HEK293 (cell line): Measurements from ENCODE around the gene SPATA2.

Experiments used
- CTCF ChIA-PET: fragments of 350-600 bp; formaldehyde crosslinking; extraction: SDS; loops from one replicate; lab custom pipeline; 2021; ENCODE audit warnings: antibody characterized with exemption; lab: Yijun Ruan, JAX
- POLR2A ChIA-PET: fragments of 300-600 bp; formaldehyde crosslinking; extraction: SDS; loops from one replicate; lab custom pipeline; 2020; ENCODE audit warnings: antibody characterized with exemption, inconsistent platforms; lab: Yijun Ruan, JAX
- H3K27ac ChIP-seq: fragments of 200-500 bp; sonication (Bioruptor generic); 2 replicates; pipeline ENCODE4 v1.5.1; 2014; ENCODE audit warnings: low read depth, low read length, control low read depth, inconsistent platforms; ENCODE audit errors: extremely low read depth
- H3K36me3 ChIP-seq, 2 experiments: fragments of 200-500 bp in 1 of 2; sonication (Bioruptor generic) in 1 of 2; 1 replicate in 1 of 2; 2 replicates in 1 of 2; pipeline ENCODE4 v1.5.1; 2014 to 2017; ENCODE audit warnings: inconsistent platforms in 2 of 2, low read length in 2 of 2; ENCODE audit not compliant: control insufficient read depth in 2 of 2, insufficient read depth in 1 of 2
- H3K4me1 ChIP-seq: fragments of 200-500 bp; sonication (Bioruptor generic); 2 replicates; pipeline ENCODE4 v1.5.1; 2014; ENCODE audit warnings: mild to moderate bottlenecking, low read length, inconsistent platforms; ENCODE audit not compliant: control insufficient read depth, insufficient read depth
- H3K4me3 ChIP-seq: 2 replicates; pipeline ENCODE4 v1.5.1; 2011; ENCODE audit warnings: low read depth, mild to moderate bottlenecking, control low read depth, low read length, moderate library complexity
- H3K9me3 ChIP-seq: fragments of 200-500 bp; sonication (Bioruptor generic); 2 replicates; pipeline ENCODE4 v1.5.1; 2014; ENCODE audit warnings: low read depth, low read length, inconsistent platforms; ENCODE audit not compliant: control insufficient read depth, insufficient read depth
- AEBP2 ChIP-seq: fragments of 450-650 bp; formaldehyde crosslinking; IDR thresholded peaks from 2 replicates; pipeline ENCODE4 v1.5.1; 2016; ENCODE audit warnings: missing biosample characterization, missing genetic modification characterization, borderline replicate concordance
- GLI4 ChIP-seq: fragments of 450-650 bp; formaldehyde crosslinking; IDR thresholded peaks from 2 replicates; pipeline ENCODE4 v1.5.1; 2016; ENCODE audit warnings: missing biosample characterization, missing genetic modification characterization
- INSM2 ChIP-seq: fragments of 450-650 bp; formaldehyde crosslinking; IDR thresholded peaks from 2 replicates; pipeline ENCODE4 v1.5.1; 2016; ENCODE audit warnings: missing biosample characterization, missing genetic modification characterization
- SALL2 ChIP-seq: fragments of 450-650 bp; formaldehyde crosslinking; IDR thresholded peaks from 2 replicates; pipeline ENCODE4 v1.5.0; 2017; ENCODE audit warnings: missing biosample characterization, mild to moderate bottlenecking, missing genetic modification characterization, borderline replicate concordance
- SETDB1 ChIP-seq: IDR thresholded peaks from one replicate; pipeline ENCODE4 v1.6.1; 2017; ENCODE audit warnings: mild to moderate bottlenecking, low read length, moderate library complexity, mixed read lengths; ENCODE audit not compliant: insufficient read length
- TCF7L2 ChIP-seq: IDR thresholded peaks from 2 replicates; pipeline ENCODE4 v1.6.1; 2011; ENCODE audit warnings: low read depth, mild to moderate bottlenecking, inconsistent platforms, low read length, moderate library complexity, borderline replicate concordance
- YY2 ChIP-seq: fragments of 450-650 bp; formaldehyde crosslinking; IDR thresholded peaks from 2 replicates; pipeline ENCODE4 v1.5.1; 2016; ENCODE audit warnings: missing biosample characterization, missing genetic modification characterization
- ZBTB11 ChIP-seq: fragments of 450-650 bp; formaldehyde crosslinking; conservative IDR thresholded peaks from 2 replicates; pipeline ENCODE4 v1.5.1; 2016; ENCODE audit warnings: low read depth, missing biosample characterization, missing genetic modification characterization
- ZBTB26 ChIP-seq: fragments of 450-650 bp; formaldehyde crosslinking; optimal IDR thresholded peaks from 2 replicates; pipeline ENCODE3; 2016; ENCODE audit warnings: missing biosample characterization, mild to moderate bottlenecking, missing genetic modification characterization
- ZFP3 ChIP-seq: fragments of 450-650 bp; formaldehyde crosslinking; IDR thresholded peaks from 2 replicates; pipeline ENCODE4 v1.5.1; 2016; ENCODE audit warnings: low read depth, missing biosample characterization, missing genetic modification characterization
- ZNF157 ChIP-seq: fragments of 450-650 bp; formaldehyde crosslinking; IDR thresholded peaks from 2 replicates; pipeline ENCODE4 v1.5.1; 2016; ENCODE audit warnings: missing biosample characterization, missing genetic modification characterization
- ZNF398 ChIP-seq: fragments of 450-650 bp; formaldehyde crosslinking; IDR thresholded peaks from 2 replicates; pipeline ENCODE4 v1.5.1; 2017; ENCODE audit warnings: missing biosample characterization, missing genetic modification characterization
- ZNF529 ChIP-seq: fragments of 450-650 bp; formaldehyde crosslinking; IDR thresholded peaks from 2 replicates; pipeline ENCODE4 v1.5.1; 2017; ENCODE audit warnings: missing genetic modification characterization, missing biosample characterization; ENCODE audit not compliant: insufficient replicate concordance
- ZNF600 ChIP-seq: fragments of 450-650 bp; formaldehyde crosslinking; IDR thresholded peaks from 2 replicates; pipeline ENCODE4 v1.5.1; 2016; ENCODE audit warnings: missing biosample characterization, missing genetic modification characterization
- TF ChIP-seq, protein P1 (sequence below): fragments of 450-650 bp; IDR thresholded peaks from 2 replicates; pipeline ENCODE4 v1.5.1; 2018; ENCODE audit warnings: missing biosample characterization, mild to moderate bottlenecking, missing genetic modification characterization
- TF ChIP-seq, protein P2 (sequence below): fragments of 450-650 bp; formaldehyde crosslinking; IDR thresholded peaks from 2 replicates; pipeline ENCODE4; 2016; ENCODE audit warnings: missing biosample characterization, missing genetic modification characterization

SPATA2 gene

GRCh38 chr20:49877386-49877921, 37.9 kb downstream of the SPATA2 start:
- H3K27ac ChIP-seq = no peak overlapping the region
- no peaks in the 10 kb centered on the region for H3K4me1 ChIP-seq
- no peak overlapping the region for H3K4me3 ChIP-seq
- peaks cover 0 to 30% of the 10 kb centered on the region in 2 experiments; a peak in 2 of 3 replicates for H3K36me3 ChIP-seq
- TF ChIP-seq, protein P1, sequence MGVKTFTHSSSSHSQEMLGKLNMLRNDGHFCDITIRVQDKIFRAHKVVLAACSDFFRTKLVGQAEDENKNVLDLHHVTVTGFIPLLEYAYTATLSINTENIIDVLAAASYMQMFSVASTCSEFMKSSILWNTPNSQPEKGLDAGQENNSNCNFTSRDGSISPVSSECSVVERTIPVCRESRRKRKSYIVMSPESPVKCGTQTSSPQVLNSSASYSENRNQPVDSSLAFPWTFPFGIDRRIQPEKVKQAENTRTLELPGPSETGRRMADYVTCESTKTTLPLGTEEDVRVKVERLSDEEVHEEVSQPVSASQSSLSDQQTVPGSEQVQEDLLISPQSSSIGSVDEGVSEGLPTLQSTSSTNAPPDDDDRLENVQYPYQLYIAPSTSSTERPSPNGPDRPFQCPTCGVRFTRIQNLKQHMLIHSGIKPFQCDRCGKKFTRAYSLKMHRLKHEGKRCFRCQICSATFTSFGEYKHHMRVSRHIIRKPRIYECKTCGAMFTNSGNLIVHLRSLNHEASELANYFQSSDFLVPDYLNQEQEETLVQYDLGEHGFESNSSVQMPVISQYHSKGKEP (tag by site-specific recombination) = no peak
- TF ChIP-seq SALL2 = no peak
- TF ChIP-seq ZNF529 (tag by site-specific recombination) = no peak
- TF ChIP-seq AEBP2 (tag by site-specific recombination) = no peak
- TF ChIP-seq ZBTB11 = no peak
- TF ChIP-seq INSM2 (tag by site-specific recombination) = no peak
- no peak for TF ChIP-seq ZNF398 (tag by site-specific recombination)
- no peak for TF ChIP-seq SETDB1
- no peak for TF ChIP-seq YY2 (tag by site-specific recombination)
- no peak for TF ChIP-seq ZNF600 (tag by site-specific recombination)
- TF ChIP-seq ZBTB26 (tag by site-specific recombination) = no peak
- TF ChIP-seq ZFP3 = no peak
- no peak for TF ChIP-seq TCF7L2
- TF ChIP-seq, protein P2, sequence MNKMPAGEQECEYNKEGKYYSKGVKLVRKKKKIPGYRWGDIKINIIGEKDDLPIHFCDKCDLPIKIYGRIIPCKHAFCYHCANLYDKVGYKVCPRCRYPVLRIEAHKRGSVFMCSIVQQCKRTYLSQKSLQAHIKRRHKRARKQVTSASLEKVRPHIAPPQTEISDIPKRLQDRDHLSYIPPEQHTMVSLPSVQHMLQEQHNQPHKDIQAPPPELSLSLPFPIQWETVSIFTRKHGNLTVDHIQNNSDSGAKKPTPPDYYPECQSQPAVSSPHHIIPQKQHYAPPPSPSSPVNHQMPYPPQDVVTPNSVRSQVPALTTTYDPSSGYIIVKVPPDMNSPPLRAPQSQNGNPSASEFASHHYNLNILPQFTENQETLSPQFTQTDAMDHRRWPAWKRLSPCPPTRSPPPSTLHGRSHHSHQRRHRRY (tag by site-specific recombination) = no peak
- TF ChIP-seq GLI4 (tag by site-specific recombination) = no peak
- TF ChIP-seq ZNF157 (tag by site-specific recombination) = no peak
- ChIA-PET CTCF (interaction anchor here (0.5 to 2.5 kb wide), 5 partner anchors 11 to 336 kb away, joined by 3 to 8 read pairs (median 3); no protein-coding TSS in a partner anchor), POLR2A (no interaction called here)
- H3K9me3 ChIP-seq = no peaks in the 10 kb centered on the region
